ENCODE measurements around the gene MYL12B.

Gene MYL12B

DNA sequence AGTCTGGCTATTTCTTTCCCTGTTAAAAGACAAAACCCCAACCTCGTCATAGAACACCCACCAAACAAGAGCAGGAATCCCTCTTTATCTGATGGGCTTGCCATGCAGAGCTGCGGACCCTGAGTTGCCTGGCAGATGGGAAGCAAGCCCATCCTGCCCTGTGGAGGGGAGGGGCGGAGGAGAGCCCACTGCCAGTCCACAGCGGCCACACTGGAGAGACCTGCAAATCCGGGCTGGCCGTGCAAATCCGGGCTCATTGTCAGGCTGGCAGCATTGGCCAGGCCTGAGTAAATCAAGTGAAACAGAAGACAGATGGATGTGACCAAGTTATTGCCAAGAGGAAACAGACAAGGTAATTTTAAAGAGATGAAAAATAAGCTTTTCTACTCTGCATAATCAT lies 22.0 kb downstream of the MYL12B start:
- Histone ChIP-seq H3K9me3 (ENCODE audit: insufficient read depth, low read depth, low read length) (peaks cover 4% of the 10 kb centered on the region; the same call in 1 of the 2 replicates), H3K9ac (ENCODE audit: low read depth, low read length) (no peak overlapping the region), H3K4me1 (ENCODE audit: insufficient read depth, low read length) (peaks cover 13% of the 10 kb centered on the region), H3K27ac (ENCODE audit: low read depth, low read length) (no peak overlapping the region), H3K36me3 (ENCODE audit: insufficient read depth, low read length) (no peaks in the 10 kb centered on the region), H3K4me3 (ENCODE audit: low read length) (no peak overlapping the region), H3K27me3 (ENCODE audit: insufficient read depth, low read length) (no peaks in the 10 kb centered on the region)
- WGBS, result 88% methylated on average over 7 of the region's 7 CpGs

DNA sequence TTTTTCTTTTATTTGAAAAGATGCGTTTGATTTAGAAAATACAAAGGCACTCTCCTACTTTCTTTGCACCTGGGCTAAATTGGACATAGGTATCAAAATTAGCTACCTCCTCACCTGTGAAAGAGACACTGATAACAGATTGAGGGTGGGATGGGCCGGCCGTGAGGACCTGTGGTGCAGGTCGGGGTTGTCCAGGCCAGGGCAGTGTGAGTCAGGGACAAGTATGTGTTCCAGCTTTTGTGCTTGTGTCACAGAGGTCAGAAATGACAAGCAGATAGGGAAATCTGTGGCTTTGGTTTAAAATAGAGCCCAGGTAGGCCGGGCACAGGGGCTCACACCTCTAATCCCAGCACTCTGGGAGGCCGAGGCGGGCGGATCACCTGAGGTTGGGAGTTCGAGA lies 22.6 kb downstream of the MYL12B start:
- Histone ChIP-seq H3K4me3 (ENCODE audit: low read length) (no peak overlapping the region), H3K27ac (ENCODE audit: low read depth, low read length) (no peak overlapping the region)
- WGBS, result 96% methylated on average over 9 of the region's 9 CpGs

DNA sequence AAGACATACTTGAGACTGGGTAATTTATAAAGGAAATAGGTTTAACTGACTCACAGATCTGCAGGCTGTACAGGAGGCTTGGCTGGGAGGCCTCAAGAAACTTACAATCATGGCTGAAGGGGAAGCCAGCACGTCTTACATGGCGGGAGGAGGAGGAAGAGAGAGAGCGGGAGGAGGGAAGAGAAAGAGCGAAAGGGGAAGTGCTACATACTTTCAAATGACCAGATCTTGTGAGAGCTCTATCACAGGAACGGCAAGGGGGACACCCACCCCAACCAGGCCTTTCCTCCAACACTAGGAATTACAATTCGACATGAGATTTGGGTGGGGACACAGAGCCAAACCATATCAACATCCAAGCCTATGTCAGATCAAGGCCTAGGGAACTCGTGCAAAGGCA lies 24.2 kb downstream of the MYL12B start:
- no peak overlapping the region for H3K27ac ChIP-seq (ENCODE audit: low read depth, low read length)
- no peaks in the 10 kb centered on the region for H3K36me3 ChIP-seq (ENCODE audit: insufficient read depth, low read length)
- no peak overlapping the region for H3K9ac ChIP-seq (ENCODE audit: low read depth, low read length)
- peaks cover 6% of the 10 kb centered on the region; the same call in 1 of the 2 replicates for H3K4me1 ChIP-seq (ENCODE audit: insufficient read depth, low read length)
- H3K27me3 ChIP-seq (ENCODE audit: insufficient read depth, low read length), result no peaks in the 10 kb centered on the region
- H3K9me3 ChIP-seq (ENCODE audit: insufficient read depth, low read depth, low read length), result peaks cover 22% of the 10 kb centered on the region
- no peak overlapping the region for H3K4me3 ChIP-seq (ENCODE audit: low read length)
- WGBS, result 82% methylated on average over 5 of the region's 7 CpGs

More for the DNA sequence above, 22.6 kb downstream of the MYL12B start:
- Histone ChIP-seq H3K9ac (ENCODE audit: low read depth, low read length) (no peak overlapping the region), H3K27me3 (ENCODE audit: insufficient read depth, low read length) (no peaks in the 10 kb centered on the region), H3K36me3 (ENCODE audit: insufficient read depth, low read length) (no peaks in the 10 kb centered on the region), H3K4me1 (ENCODE audit: insufficient read depth, low read length) (peaks cover 8% of the 10 kb centered on the region), H3K9me3 (ENCODE audit: insufficient read depth, low read depth, low read length) (peaks cover 10% of the 10 kb centered on the region)

DNA sequence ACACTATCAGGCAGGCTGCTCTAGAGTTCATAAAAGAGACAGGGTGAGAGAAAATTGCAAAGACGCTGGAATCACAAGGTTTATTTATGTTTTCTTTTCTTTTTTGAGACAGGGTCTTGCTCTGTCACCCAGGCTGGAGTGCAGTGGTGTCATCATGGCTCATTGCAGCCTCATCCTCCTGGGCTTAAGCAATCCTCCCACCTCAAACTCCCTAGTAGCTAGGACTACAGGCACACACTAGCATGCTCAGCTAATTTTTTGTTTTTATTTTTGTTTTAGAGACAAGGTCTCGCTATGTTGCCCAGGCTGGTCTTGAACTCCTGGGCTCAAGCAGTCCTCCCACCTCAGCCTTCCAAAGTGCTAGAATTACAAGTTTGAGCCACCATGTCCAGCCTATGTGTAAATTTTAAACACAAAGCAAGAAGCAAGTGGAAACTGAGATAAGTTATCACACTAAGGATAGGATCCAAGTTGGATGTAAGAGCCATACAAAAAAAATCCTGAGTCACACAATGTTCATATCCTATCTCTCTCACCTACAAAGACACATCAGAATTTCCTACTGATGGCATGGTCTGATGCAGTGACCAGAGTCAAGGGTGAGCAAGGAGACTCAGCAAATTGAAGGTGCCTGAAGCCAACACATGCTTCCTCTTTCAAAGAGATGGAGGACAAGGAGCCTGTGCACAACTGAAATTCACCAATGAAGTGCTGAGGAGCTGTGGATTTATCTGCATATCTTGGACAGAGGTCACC lies 31.4 kb downstream of the MYL12B start:
- WGBS, result 92% methylated on average over 2 of the region's 2 CpGs
- no peaks in the 10 kb centered on the region for H3K27me3 ChIP-seq (ENCODE audit: insufficient read depth, low read length)

DNA sequence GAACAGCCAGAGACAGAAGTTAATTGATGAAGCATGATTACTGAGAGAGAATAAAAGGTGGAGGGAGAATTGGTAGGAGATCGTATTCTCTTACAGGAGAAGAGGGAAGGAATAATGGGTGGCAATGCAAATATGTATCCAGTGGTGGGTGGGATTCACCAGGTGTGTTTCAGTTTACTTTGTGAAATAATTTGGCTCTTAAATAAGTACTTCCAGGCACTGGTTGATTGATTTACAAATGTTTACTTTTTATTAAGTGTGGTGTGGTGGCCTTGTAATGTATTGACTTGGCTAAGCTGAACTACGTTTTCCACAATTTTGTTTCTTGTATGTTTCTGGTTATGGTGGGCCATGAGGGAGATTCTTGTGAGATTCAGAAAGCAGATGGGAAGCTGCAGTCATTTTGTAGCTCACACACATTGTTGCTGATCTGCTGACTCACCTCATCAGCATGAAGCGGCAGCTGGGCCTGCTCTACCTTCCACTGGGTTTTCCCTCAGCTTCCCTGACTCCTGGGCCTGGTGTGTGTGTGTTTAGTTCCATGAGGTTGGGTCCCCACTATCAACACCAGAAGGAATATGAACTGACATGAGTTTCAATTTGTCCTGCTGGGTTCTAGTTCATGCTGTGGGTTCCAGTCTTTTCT lies 32.6 kb downstream of the MYL12B start:
- Histone ChIP-seq H3K9me3 (ENCODE audit: insufficient read depth, low read depth, low read length) (peaks cover 21% of the 10 kb centered on the region), H3K4me3 (ENCODE audit: low read length) (no peak overlapping the region), H3K27me3 (ENCODE audit: insufficient read depth, low read length) (no peaks in the 10 kb centered on the region), H3K36me3 (ENCODE audit: insufficient read depth, low read length) (peaks cover 13% of the 10 kb centered on the region), H3K9ac (ENCODE audit: low read depth, low read length) (no peak overlapping the region), H3K4me1 (ENCODE audit: insufficient read depth, low read length) (no peaks in the 10 kb centered on the region), H3K27ac (ENCODE audit: low read depth, low read length) (no peak overlapping the region)
- WGBS, result 95% methylated on average over 3 of the region's 3 CpGs

More for the DNA sequence above, 31.4 kb downstream of the MYL12B start:
- Histone ChIP-seq H3K9ac (ENCODE audit: low read depth, low read length) (no peak overlapping the region), H3K4me3 (ENCODE audit: low read length) (no peak overlapping the region), H3K27ac (ENCODE audit: low read depth, low read length) (no peak overlapping the region), H3K4me1 (ENCODE audit: insufficient read depth, low read length) (no peaks in the 10 kb centered on the region), H3K9me3 (ENCODE audit: insufficient read depth, low read depth, low read length) (peaks cover 30% of the 10 kb centered on the region), H3K36me3 (ENCODE audit: insufficient read depth, low read length) (peaks cover 13% of the 10 kb centered on the region)

DNA sequence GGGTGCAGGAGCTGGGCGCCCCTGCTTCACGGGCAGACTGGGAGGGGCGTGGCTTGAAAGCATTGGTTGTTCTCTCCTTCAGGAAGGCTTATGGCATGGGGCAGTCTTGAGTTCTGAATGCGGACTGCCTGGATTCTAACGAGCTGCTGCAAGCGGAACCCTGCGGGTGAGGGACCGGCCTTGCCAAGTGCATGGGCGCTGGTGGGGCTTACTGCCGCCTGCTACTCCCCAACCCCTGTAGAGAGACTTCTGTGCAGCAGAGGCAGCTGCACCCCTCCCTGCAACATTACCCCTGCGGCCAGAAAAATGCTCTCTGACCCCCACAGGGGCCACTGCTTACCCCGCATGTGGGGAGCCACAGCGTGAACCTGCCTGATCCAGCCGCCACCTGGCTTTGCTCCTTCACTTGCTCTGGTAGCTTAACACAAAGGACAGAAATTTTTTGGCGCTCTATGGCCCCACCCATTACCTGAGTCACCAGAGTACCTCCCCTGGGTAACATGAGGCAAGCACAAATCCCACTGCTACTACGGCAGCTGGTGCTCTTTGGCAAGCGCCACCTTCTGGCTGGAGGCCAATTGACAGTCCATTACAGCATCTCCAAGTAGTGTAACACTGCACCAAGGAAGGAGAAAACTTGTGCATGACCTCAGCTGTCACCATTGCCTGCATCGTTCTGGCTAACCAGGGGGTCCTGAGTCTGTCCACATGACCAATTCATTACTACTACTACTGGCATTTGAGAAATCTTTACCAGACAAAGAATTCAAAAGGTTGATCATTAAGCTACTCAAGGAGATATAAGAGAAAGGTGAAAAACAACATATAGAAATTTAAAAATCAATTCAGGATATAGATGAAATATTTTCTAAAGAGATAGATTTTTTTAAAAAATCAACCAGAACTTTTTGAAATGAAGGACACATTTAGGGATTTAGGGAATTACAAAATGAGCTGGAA lies 35.4 kb downstream of the MYL12B start:
- no peaks in the 10 kb centered on the region for H3K9me3 ChIP-seq (ENCODE audit: insufficient read depth, low read depth, low read length)
- peaks cover 13% of the 10 kb centered on the region for H3K36me3 ChIP-seq (ENCODE audit: insufficient read depth, low read length)
- peak overlapping the region; percentile 85 for H3K4me3 ChIP-seq (ENCODE audit: low read length)
- H3K4me1 ChIP-seq (ENCODE audit: insufficient read depth, low read length), result no peaks in the 10 kb centered on the region
- 5% methylated on average over 18 of the region's 18 CpGs for WGBS
- no peaks in the 10 kb centered on the region for H3K27me3 ChIP-seq (ENCODE audit: insufficient read depth, low read length)
- peak overlapping the region; percentile 95 for H3K9ac ChIP-seq (ENCODE audit: low read depth, low read length)
- H3K27ac ChIP-seq (ENCODE audit: low read depth, low read length), result peak overlapping the region; percentile 91

DNA sequence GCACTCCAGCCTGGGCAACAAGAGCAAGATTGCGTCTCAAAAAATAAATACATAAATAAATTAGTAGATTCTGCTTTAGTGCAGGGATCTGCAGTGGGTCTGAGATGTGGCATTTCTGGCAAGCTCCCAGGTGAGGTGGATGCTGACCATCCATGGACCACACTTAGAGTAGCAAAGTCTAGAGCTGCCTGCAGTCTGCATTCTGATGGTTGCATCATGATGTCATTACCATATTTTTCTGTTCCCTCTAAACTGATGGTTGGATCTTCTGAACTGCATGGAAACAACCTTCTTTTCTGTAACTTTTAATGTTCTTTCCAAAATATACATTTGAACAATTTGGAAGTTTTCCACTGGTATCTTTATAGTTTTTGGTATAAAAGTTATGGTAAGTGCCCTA lies 42.9 kb downstream of the MYL12B start:
- H3K4me1 ChIP-seq (ENCODE audit: insufficient read depth, low read length), result peaks cover 9% of the 10 kb centered on the region
- no peaks in the 10 kb centered on the region for H3K27me3 ChIP-seq (ENCODE audit: insufficient read depth, low read length)
- H3K27ac ChIP-seq (ENCODE audit: low read depth, low read length), result no peak overlapping the region
- no peak overlapping the region for H3K4me3 ChIP-seq (ENCODE audit: low read length)
- H3K36me3 ChIP-seq (ENCODE audit: insufficient read depth, low read length), result no peaks in the 10 kb centered on the region
- no peak overlapping the region for H3K9ac ChIP-seq (ENCODE audit: low read depth, low read length)
- no peaks in the 10 kb centered on the region for H3K9me3 ChIP-seq (ENCODE audit: insufficient read depth, low read depth, low read length)
- no CpG with 5 or more reads among the region's 1 CpG for WGBS

DNA sequence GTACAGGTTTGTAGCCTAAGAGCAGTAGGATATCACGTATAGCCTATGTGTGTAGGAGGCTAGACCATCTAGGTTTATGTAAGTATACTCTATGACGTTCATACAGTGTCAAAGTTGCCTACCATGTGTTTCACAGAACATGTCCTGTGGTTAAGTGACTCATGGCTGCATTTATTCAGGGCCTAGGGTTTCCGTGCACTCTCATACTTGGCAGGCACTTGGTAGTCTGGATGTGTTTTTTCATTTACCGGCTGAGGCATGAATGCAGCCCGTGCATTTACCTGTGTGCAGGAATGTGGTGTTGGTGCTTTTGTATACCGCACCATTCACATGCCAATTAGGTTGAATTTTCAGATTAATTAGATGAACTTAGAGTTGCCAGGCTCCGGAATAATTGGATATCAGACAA lies 43.4 kb downstream of the MYL12B start:
- Histone ChIP-seq H3K4me1 (ENCODE audit: insufficient read depth, low read length) (peaks cover 9% of the 10 kb centered on the region), H3K9me3 (ENCODE audit: insufficient read depth, low read depth, low read length) (no peaks in the 10 kb centered on the region), H3K36me3 (ENCODE audit: insufficient read depth, low read length) (no peaks in the 10 kb centered on the region), H3K4me3 (ENCODE audit: low read length) (no peak overlapping the region), H3K27me3 (ENCODE audit: insufficient read depth, low read length) (no peaks in the 10 kb centered on the region), H3K27ac (ENCODE audit: low read depth, low read length) (no peak overlapping the region), H3K9ac (ENCODE audit: low read depth, low read length) (no peak overlapping the region)
- WGBS, result 92% methylated on average over 7 of the region's 7 CpGs

DNA sequence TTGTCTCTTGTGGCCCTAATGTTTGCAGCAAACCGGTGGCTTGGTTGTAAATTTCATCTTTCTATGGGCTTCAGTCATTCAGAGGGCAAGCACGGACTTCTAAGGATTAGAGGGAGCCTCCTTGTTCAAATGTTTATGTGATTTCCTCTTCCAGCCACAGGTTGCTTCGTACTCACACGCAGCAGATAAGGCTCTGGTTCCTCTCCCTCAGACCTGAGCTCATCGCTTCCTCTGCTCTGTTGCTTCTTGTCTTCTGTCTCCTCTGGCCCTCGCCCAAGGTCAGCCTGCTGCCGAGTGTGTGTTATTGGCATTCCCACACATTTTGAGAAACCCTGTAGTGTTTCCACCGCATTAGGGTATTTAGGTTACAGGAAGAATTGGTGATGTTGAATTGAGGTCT lies 44.0 kb downstream of the MYL12B start:
- peaks cover 9% of the 10 kb centered on the region for H3K4me1 ChIP-seq (ENCODE audit: insufficient read depth, low read length)
- no peaks in the 10 kb centered on the region for H3K27me3 ChIP-seq (ENCODE audit: insufficient read depth, low read length)
- H3K9me3 ChIP-seq (ENCODE audit: insufficient read depth, low read depth, low read length), result no peaks in the 10 kb centered on the region
- no peaks in the 10 kb centered on the region for H3K36me3 ChIP-seq (ENCODE audit: insufficient read depth, low read length)
- 68% methylated on average over 8 of the region's 8 CpGs for WGBS
- H3K27ac ChIP-seq (ENCODE audit: low read depth, low read length), result no peak overlapping the region
- no peak overlapping the region for H3K4me3 ChIP-seq (ENCODE audit: low read length)
- H3K9ac ChIP-seq (ENCODE audit: low read depth, low read length), result no peak overlapping the region

DNA sequence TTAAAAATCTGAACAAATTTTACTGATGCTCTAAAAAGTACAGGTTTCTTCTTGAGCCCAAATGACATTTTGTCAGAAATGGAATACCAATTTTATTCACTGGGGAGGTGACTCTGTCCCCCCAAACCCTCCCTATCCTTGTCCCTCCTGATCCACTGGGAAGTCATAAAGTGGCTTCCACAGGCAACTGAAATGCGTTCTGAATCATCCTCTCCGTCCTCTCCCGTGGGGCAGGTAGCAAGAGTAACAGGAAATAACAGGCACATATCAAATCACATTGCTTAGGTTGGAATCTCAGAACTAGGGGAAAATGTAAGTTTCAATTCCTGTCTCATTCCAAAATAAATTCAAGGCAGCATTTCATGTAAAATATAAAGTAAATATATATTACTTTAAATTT lies 44.5 kb downstream of the MYL12B start:
- no peak overlapping the region for H3K4me3 ChIP-seq (ENCODE audit: low read length)
- no peak overlapping the region for H3K27ac ChIP-seq (ENCODE audit: low read depth, low read length)
- no peaks in the 10 kb centered on the region for H3K27me3 ChIP-seq (ENCODE audit: insufficient read depth, low read length)
- WGBS, result 76% methylated on average over 3 of the region's 3 CpGs
- H3K4me1 ChIP-seq (ENCODE audit: insufficient read depth, low read length), result peaks cover 9% of the 10 kb centered on the region
- no peaks in the 10 kb centered on the region for H3K36me3 ChIP-seq (ENCODE audit: insufficient read depth, low read length)
- H3K9ac ChIP-seq (ENCODE audit: low read depth, low read length), result no peak overlapping the region
- H3K9me3 ChIP-seq (ENCODE audit: insufficient read depth, low read depth, low read length), result no peaks in the 10 kb centered on the region

DNA sequence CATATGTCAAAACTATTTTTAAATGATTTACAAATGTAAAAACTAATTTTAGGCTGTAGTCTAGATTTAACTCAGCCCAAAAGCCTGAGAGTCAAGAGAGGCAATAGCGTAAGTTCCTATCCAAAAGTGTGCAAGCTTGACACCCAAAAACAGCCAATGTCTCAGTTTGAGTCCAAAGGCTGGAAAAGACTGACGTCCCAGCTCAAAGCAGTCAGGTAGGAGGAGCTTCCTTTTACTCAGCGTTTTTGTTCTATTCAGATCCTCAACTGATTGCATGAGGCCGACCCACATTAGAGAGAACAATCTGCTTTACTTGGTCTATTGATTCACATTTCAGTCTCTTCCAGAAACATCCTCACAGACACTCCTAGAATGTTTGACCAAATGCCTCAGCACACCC lies 51.8 kb downstream of the MYL12B start:
- Histone ChIP-seq H3K27ac (ENCODE audit: low read depth, low read length) (no peak overlapping the region), H3K4me3 (ENCODE audit: low read length) (no peak overlapping the region), H3K4me1 (ENCODE audit: insufficient read depth, low read length) (0 out of 2 replicates have a peak, but pooled peaks cover 7% of the 10 kb centered on the region), H3K27me3 (ENCODE audit: insufficient read depth, low read length) (no peaks in the 10 kb centered on the region), H3K9ac (ENCODE audit: low read depth, low read length) (no peak overlapping the region), H3K36me3 (ENCODE audit: insufficient read depth, low read length) (no peaks in the 10 kb centered on the region), H3K9me3 (ENCODE audit: insufficient read depth, low read depth, low read length) (no peaks in the 10 kb centered on the region)
- 53% methylated on average over 4 of the region's 4 CpGs for WGBS
